HCT116 (cell line): ENCODE data around the gene NEK8.

Experiments
- CEBPB ChIP-seq: IDR thresholded peaks from 2 replicates; pipeline ENCODE4 v1.6.1; 2012; ENCODE audit warnings: low read depth
- EZH2 ChIP-seq: fragments of 200-600 bp; sonication (generic); IDR thresholded peaks from 2 replicates; pipeline ENCODE4 v1.6.1; 2017; ENCODE audit warnings: antibody characterized with exemption, mixed run types
- EZH2phosphoT487 ChIP-seq: fragments of 200-600 bp; IDR thresholded peaks from 2 replicates; pipeline ENCODE4 v1.6.1; 2018; ENCODE audit warnings: antibody characterized with exemption, borderline replicate concordance
- POLR2A ChIP-seq: IDR thresholded peaks from 2 replicates; pipeline ENCODE4 v1.7.0; 2011; ENCODE audit warnings: borderline replicate concordance; ENCODE audit not compliant: insufficient read depth, insufficient read length; ENCODE audit errors: extremely low read depth
- TF ChIP-seq, protein P1 (sequence below): IDR thresholded peaks from 2 replicates; pipeline ENCODE4 v1.6.1; 2012
- TF ChIP-seq, protein P2 (sequence below), 3 experiments: fragments of 200-600 bp in 1 of 3; sonication (generic) in 1 of 3; IDR thresholded peaks in 2 of 3; conservative IDR thresholded peaks in 1 of 3; 2 replicates each; pipeline ENCODE4 v1.5.1; 2012 to 2017; ENCODE audit warnings: low read depth in 2 of 3, low read length in 2 of 3, antibody characterized with exemption in 1 of 3, borderline replicate concordance in 1 of 3, control low read depth in 1 of 3, mild to moderate bottlenecking in 1 of 3, mixed read lengths in 1 of 3, mixed run types in 1 of 3, moderate library complexity in 1 of 3; ENCODE audit not compliant: insufficient read depth in 1 of 3

DNA sequence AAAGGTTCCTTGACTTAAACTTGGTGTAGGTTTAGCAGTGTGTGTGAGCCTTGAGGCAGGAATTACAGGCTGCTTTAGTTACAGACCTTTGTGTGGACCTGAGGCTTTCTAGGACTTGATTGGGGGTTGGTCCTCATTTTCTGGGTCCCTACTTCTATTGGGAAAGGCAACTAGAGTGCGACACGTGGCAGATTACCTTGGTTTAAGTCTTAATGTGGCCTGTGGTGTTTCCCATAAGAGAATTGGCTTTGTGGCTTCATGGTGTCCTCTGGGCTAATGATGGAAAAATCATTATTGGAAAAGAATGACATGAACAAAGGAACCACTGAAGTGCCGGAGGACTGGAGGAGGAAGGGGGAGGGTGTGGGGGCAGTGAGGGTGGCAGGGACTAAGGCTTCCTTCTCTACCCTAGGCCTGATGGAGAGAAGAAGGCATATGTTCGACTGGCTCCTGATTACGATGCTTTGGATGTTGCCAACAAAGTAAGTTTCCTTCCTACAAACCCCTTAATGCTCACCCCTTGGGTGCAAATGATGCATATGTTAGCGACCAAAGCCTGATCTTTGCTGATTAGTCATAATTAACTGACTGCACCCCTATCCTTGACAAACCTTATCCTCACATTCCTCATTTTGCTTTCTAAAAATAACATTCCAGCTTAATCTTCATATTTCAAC, 5.3 kb upstream of the NEK8 start:
- TF ChIP-seq, protein P1, sequence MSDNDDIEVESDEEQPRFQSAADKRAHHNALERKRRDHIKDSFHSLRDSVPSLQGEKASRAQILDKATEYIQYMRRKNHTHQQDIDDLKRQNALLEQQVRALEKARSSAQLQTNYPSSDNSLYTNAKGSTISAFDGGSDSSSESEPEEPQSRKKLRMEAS = no peak
- TF ChIP-seq, protein P2, sequence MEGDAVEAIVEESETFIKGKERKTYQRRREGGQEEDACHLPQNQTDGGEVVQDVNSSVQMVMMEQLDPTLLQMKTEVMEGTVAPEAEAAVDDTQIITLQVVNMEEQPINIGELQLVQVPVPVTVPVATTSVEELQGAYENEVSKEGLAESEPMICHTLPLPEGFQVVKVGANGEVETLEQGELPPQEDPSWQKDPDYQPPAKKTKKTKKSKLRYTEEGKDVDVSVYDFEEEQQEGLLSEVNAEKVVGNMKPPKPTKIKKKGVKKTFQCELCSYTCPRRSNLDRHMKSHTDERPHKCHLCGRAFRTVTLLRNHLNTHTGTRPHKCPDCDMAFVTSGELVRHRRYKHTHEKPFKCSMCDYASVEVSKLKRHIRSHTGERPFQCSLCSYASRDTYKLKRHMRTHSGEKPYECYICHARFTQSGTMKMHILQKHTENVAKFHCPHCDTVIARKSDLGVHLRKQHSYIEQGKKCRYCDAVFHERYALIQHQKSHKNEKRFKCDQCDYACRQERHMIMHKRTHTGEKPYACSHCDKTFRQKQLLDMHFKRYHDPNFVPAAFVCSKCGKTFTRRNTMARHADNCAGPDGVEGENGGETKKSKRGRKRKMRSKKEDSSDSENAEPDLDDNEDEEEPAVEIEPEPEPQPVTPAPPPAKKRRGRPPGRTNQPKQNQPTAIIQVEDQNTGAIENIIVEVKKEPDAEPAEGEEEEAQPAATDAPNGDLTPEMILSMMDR (IDR thresholded peaks at IDR 0.05 in 2 of 3, conservative IDR thresholded peaks at IDR 0.05 in 1 of 3; ENCODE audit: borderline replicate concordance in 1 of 3, insufficient read depth in 1 of 3, low read depth in 2 of 3, low read length in 2 of 3) = no peak
- TF ChIP-seq POLR2A (no peak), CEBPB (no peak), EZH2phosphoT487 (no peak), EZH2 (no peak)
